ENCODE data around the gene DOCK3.

- TF ChIP-seq POLR2AphosphoS5 (IDR thresholded peaks at IDR 0.05; ENCODE audit: low read depth, low read length) (no peak), TAF1 (IDR thresholded peaks at IDR 0.05; ENCODE audit: low read depth, low read length) (no peak), POLR2A (IDR thresholded peaks at IDR 0.05; ENCODE audit: low read depth, low read length) (no peak), SPI1 (IDR thresholded peaks at IDR 0.05; ENCODE audit: low read depth, low read length) (no peak)
Measured at GRCh38 chr3:51283421-51283820, 608.7 kb downstream of the DOCK3 start.

Data from GM12891 (cell line).